Measurements from ENCODE around the gene SYNJ2.

- TF ChIP-seq, protein P1, sequence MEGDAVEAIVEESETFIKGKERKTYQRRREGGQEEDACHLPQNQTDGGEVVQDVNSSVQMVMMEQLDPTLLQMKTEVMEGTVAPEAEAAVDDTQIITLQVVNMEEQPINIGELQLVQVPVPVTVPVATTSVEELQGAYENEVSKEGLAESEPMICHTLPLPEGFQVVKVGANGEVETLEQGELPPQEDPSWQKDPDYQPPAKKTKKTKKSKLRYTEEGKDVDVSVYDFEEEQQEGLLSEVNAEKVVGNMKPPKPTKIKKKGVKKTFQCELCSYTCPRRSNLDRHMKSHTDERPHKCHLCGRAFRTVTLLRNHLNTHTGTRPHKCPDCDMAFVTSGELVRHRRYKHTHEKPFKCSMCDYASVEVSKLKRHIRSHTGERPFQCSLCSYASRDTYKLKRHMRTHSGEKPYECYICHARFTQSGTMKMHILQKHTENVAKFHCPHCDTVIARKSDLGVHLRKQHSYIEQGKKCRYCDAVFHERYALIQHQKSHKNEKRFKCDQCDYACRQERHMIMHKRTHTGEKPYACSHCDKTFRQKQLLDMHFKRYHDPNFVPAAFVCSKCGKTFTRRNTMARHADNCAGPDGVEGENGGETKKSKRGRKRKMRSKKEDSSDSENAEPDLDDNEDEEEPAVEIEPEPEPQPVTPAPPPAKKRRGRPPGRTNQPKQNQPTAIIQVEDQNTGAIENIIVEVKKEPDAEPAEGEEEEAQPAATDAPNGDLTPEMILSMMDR (IDR thresholded peaks at IDR 0.05; ENCODE audit: borderline replicate concordance, extremely low read depth, low read length, poor library complexity, severe bottlenecking) = no peak
- no peak for TF ChIP-seq EZH2 (IDR thresholded peaks at IDR 0.05; ENCODE audit: borderline replicate concordance, low read depth, low read length, severe bottlenecking)
Measured at GRCh38 chr6:158020272-158020711, 38.6 kb downstream of the SYNJ2 start.
